ENCODE data around the gene THBS1.

Gene THBS1

GRCh38 chr15:39608185-39609139, 27.6 kb downstream of the THBS1 start:
- DNase-seq (ENCODE audit: low read depth), result no peak

GRCh38 chr15:39609166-39609916, 28.5 kb downstream of the THBS1 start:
- no peak for DNase-seq (ENCODE audit: low read depth)

- DNase-seq (ENCODE audit: low read depth), result no peak
These were observed 29.8 kb downstream of the THBS1 start for GRCh38 chr15:39610665-39611064.

GRCh38 chr15:39613271-39613670, 32.4 kb downstream of the THBS1 start:
- DNase-seq (ENCODE audit: low read depth), result no peak

GRCh38 chr15:39613861-39614260, 33.0 kb downstream of the THBS1 start:
- DNase-seq (ENCODE audit: low read depth), result no peak

GRCh38 chr15:39616731-39617455, 36.0 kb downstream of the THBS1 start:
- no peak for DNase-seq (ENCODE audit: low read depth)

GRCh38 chr15:39618063-39618823, 37.4 kb downstream of the THBS1 start:
- DNase-seq (ENCODE audit: low read depth), result no peak

- DNase-seq (ENCODE audit: low read depth), result no peak
These were observed 40.3 kb downstream of the THBS1 start for GRCh38 chr15:39621210-39621609.

- no peak for DNase-seq (ENCODE audit: low read depth)
These were observed 41.1 kb downstream of the THBS1 start for GRCh38 chr15:39621976-39622375.

- no peak for DNase-seq (ENCODE audit: low read depth)
These were observed 42.0 kb downstream of the THBS1 start for GRCh38 chr15:39622660-39623516.

- no peak for DNase-seq (ENCODE audit: low read depth)
These were observed 42.7 kb downstream of the THBS1 start for GRCh38 chr15:39623529-39623931.

GRCh38 chr15:39624806-39625205, 43.9 kb downstream of the THBS1 start:
- peak; percentile 34 for DNase-seq (ENCODE audit: low read depth)

GRCh38 chr15:39625451-39625850, 44.6 kb downstream of the THBS1 start:
- no peak for DNase-seq (ENCODE audit: low read depth)

- DNase-seq (ENCODE audit: low read depth), result no peak
These were observed 45.0 kb downstream of the THBS1 start for GRCh38 chr15:39625856-39626255.

GRCh38 chr15:39627451-39628143, 46.7 kb downstream of the THBS1 start:
- no peak for DNase-seq (ENCODE audit: low read depth)

- DNase-seq (ENCODE audit: low read depth), result no peak
These were observed 47.2 kb downstream of the THBS1 start for GRCh38 chr15:39628144-39628508.

GRCh38 chr15:39628546-39629257, 47.8 kb downstream of the THBS1 start:
- DNase-seq (ENCODE audit: low read depth), result no peak

GRCh38 chr15:39629371-39629770, 48.5 kb downstream of the THBS1 start:
- peak; percentile 38 for DNase-seq (ENCODE audit: low read depth)

GRCh38 chr15:39629906-39630305, 49.0 kb downstream of the THBS1 start:
- no peak for DNase-seq (ENCODE audit: low read depth)

Measured in stimulated activated CD8-positive, alpha-beta memory T cell treated with anti-CD3 and anti-CD28 coated beads, Interleukin-15, amount 100 ng/mL, for 1 hour (primary cell).